Stimulated activated CD8-positive, alpha-beta memory T cell treated with anti-CD3 and anti-CD28 coated beads, Interleukin-4, amount 100 ng/mL, for 48 hours (primary cell): ENCODE measurements around the gene MED14.

Source experiments
- DNase-seq: peaks from one replicate; pipeline ENCODE4 v3.0.0-alpha.2; 2020

The MED14 gene

GRCh38 chrX:40729598-40730584, 5.5 kb downstream of the MED14 start:
- no peak for DNase-seq

GRCh38 chrX:40727581-40728252, 7.6 kb downstream of the MED14 start:
- no peak for DNase-seq

GRCh38 chrX:40727093-40727492, 8.2 kb downstream of the MED14 start:
- DNase-seq, result no peak

- DNase-seq, result no peak
These were observed 12.4 kb downstream of the MED14 start for GRCh38 chrX:40722930-40723329.

GRCh38 chrX:40721489-40722106, 13.7 kb downstream of the MED14 start:
- no peak for DNase-seq

- no peak for DNase-seq
These were observed 14.6 kb downstream of the MED14 start for GRCh38 chrX:40720792-40721191.

GRCh38 chrX:40720339-40720738, 15.0 kb downstream of the MED14 start:
- no peak for DNase-seq

GRCh38 chrX:40719731-40720130, 15.6 kb downstream of the MED14 start:
- DNase-seq, result no peak

GRCh38 chrX:40719218-40719617, 16.1 kb downstream of the MED14 start:
- DNase-seq, result no peak

- DNase-seq, result no peak
These were observed 25.9 kb downstream of the MED14 start for GRCh38 chrX:40709395-40709794.

GRCh38 chrX:40705658-40706312, 29.6 kb downstream of the MED14 start:
- DNase-seq, result no peak

GRCh38 chrX:40700640-40701342, 34.6 kb downstream of the MED14 start:
- no peak for DNase-seq

- no peak for DNase-seq
These were observed 36.5 kb downstream of the MED14 start for GRCh38 chrX:40698851-40699250.

GRCh38 chrX:40694802-40695201, 40.5 kb downstream of the MED14 start:
- no peak for DNase-seq

GRCh38 chrX:40688929-40689328, 46.4 kb downstream of the MED14 start:
- DNase-seq, result no peak

- no peak for DNase-seq
These were observed 48.2 kb downstream of the MED14 start for GRCh38 chrX:40687169-40687568.

- DNase-seq, result no peak
These were observed 49.9 kb downstream of the MED14 start for GRCh38 chrX:40685362-40685918.

- no peak for DNase-seq
These were observed 51.2 kb downstream of the MED14 start for GRCh38 chrX:40684092-40684491.

GRCh38 chrX:40683245-40683644, 52.1 kb downstream of the MED14 start:
- DNase-seq, result no peak

- DNase-seq, result no peak
These were observed 64.2 kb downstream of the MED14 start for GRCh38 chrX:40671126-40671525.

- no peak for DNase-seq
These were observed 71.3 kb downstream of the MED14 start for GRCh38 chrX:40663880-40664630.
